ENCODE results near the gene XPR1. TPM values are rescaled to one million over a fixed set of nuclear protein-coding genes. Genes with fewer than 3 reads are reported as not detected.

The XPR1 gene
- total RNA-seq, 1 experiment from 2014 or later: 19.9 TPM

DNA sequence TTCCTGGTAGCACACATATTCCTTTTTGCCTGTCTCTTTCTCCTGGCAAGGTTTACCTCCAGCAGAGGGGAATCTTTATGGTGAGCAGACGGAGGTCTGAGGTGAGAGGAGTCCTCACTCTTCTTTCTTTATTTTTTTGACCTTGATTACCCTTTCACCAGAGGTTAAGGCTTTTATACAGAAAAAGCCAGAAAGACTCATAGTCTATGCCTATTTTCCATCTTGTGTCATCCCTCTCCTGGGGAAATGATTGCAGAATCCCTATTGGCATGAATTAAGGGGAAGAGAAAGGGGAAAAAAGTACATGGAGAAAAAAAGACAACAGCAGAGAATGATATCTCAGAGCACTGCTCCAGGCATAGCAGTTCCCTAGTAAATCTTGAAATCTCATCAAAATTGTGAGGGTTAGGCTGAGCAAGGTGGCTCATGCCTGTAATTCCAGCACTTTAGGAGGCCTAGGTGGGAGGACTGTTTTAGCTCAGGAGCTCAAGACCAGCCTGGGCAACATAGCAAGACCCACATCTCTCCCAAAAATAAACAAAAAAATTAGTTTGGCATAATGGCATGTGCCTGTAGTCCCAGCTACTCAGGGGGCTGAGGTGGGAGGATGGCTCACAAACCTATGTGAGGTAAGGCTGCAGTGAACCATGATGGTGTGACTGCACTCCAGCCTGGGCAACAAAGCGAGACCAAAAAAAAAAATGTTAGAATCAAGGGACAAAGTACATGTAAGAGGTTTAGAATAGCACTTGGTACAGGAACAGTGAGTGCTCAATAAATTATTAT, 1.2 kb upstream of the XPR1 start:
- no peak for DNase-seq (ENCODE audit: low read depth, low spot score)
- no peak for ATAC-seq
- H3K4me1 ChIP-seq (ENCODE audit: control insufficient read depth in 1 of 2, insufficient read depth in 2 of 2, low read length in 2 of 2): peaks cover 10 to 17% of the 10 kb centered on the region in 2 experiments; a peak in 3 of 4 replicates
- no peaks in the 10 kb centered on the region for H3K27me3 ChIP-seq (ENCODE audit: insufficient read depth, low read length)
- intact Hi-C loops (cut with micrococcal nuclease): loop anchor here (5.0 to 10.0 kb wide), 3 partner anchors 98 to 534 kb away; no protein-coding TSS in a partner anchor
- H3K9ac ChIP-seq (ENCODE audit: low read length): no peak overlapping the region
- no peak overlapping the region for H3K27ac ChIP-seq (ENCODE audit: low read depth, low read length)
- TF ChIP-seq ZFX (IDR thresholded peaks at IDR 0.05) (no peak), SIN3A (IDR thresholded peaks at IDR 0.05; ENCODE audit: low read depth) (no peak), POLR2AphosphoS5 (IDR thresholded peaks at IDR 0.05; ENCODE audit: low read depth, low read length) (no peak), RAD21 (IDR thresholded peaks at IDR 0.05; ENCODE audit: low read depth) (no peak)
- TF ChIP-seq, protein P1, sequence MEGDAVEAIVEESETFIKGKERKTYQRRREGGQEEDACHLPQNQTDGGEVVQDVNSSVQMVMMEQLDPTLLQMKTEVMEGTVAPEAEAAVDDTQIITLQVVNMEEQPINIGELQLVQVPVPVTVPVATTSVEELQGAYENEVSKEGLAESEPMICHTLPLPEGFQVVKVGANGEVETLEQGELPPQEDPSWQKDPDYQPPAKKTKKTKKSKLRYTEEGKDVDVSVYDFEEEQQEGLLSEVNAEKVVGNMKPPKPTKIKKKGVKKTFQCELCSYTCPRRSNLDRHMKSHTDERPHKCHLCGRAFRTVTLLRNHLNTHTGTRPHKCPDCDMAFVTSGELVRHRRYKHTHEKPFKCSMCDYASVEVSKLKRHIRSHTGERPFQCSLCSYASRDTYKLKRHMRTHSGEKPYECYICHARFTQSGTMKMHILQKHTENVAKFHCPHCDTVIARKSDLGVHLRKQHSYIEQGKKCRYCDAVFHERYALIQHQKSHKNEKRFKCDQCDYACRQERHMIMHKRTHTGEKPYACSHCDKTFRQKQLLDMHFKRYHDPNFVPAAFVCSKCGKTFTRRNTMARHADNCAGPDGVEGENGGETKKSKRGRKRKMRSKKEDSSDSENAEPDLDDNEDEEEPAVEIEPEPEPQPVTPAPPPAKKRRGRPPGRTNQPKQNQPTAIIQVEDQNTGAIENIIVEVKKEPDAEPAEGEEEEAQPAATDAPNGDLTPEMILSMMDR (IDR thresholded peaks at IDR 0.05 in 2 of 3, conservative IDR thresholded peaks at IDR 0.05 in 1 of 3; ENCODE audit: borderline replicate concordance in 1 of 3, insufficient read depth in 1 of 3, low read depth in 2 of 3, low read length in 2 of 3): no peak
- TF ChIP-seq, protein P2, sequence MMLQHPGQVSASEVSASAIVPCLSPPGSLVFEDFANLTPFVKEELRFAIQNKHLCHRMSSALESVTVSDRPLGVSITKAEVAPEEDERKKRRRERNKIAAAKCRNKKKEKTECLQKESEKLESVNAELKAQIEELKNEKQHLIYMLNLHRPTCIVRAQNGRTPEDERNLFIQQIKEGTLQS (IDR thresholded peaks at IDR 0.05): no peak
- TF ChIP-seq, protein P3, sequence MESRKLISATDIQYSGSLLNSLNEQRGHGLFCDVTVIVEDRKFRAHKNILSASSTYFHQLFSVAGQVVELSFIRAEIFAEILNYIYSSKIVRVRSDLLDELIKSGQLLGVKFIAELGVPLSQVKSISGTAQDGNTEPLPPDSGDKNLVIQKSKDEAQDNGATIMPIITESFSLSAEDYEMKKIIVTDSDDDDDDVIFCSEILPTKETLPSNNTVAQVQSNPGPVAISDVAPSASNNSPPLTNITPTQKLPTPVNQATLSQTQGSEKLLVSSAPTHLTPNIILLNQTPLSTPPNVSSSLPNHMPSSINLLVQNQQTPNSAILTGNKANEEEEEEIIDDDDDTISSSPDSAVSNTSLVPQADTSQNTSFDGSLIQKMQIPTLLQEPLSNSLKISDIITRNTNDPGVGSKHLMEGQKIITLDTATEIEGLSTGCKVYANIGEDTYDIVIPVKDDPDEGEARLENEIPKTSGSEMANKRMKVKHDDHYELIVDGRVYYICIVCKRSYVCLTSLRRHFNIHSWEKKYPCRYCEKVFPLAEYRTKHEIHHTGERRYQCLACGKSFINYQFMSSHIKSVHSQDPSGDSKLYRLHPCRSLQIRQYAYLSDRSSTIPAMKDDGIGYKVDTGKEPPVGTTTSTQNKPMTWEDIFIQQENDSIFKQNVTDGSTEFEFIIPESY (IDR thresholded peaks at IDR 0.05; ENCODE audit: extremely low read depth, insufficient replicate concordance, low read length): no peak
- no peaks in the 10 kb centered on the region for H3K9me3 ChIP-seq (ENCODE audit: control insufficient read depth in 1 of 2, insufficient read depth in 1 of 2, low read depth in 1 of 2, low read length in 2 of 2)
- no peaks in the 10 kb centered on the region for H4K20me1 ChIP-seq (ENCODE audit: insufficient read depth)
- no peak overlapping the region for H2AFZ ChIP-seq (ENCODE audit: low read depth, low read length, poor library complexity, severe bottlenecking)
- no TSS peak for BruUV-seq (replicated peaks)
- H3K4me2 ChIP-seq (ENCODE audit: low read length): no peak overlapping the region
- H3K36me3 ChIP-seq (ENCODE audit: control insufficient read depth in 1 of 2, insufficient read depth in 2 of 2, low read length in 2 of 2): no peaks in the 10 kb centered on the region
- CTCF ChIA-PET: no interaction called here
- no peak overlapping the region for H3K4me3 ChIP-seq (replicated peaks in 1 of 2; ENCODE audit: low read depth in 1 of 2, low read length in 2 of 2)
- peaks cover 30% of the 10 kb centered on the region for H3K79me2 ChIP-seq (ENCODE audit: insufficient read depth, low read length)
- H3K9me2 ChIP-seq (ENCODE audit: insufficient read depth): no peaks in the 10 kb centered on the region
- POLR2A ChIA-PET: no interaction called here
- RAD21 ChIA-PET (ENCODE audit: low non-redundant PET in 1 of 2, low total read pairs in 2 of 2, uncharacterized antibody in 2 of 2, unreplicated experiment in 2 of 2): interaction anchor here in 1 of 2 experiments (0.6 kb wide), 1 partner anchor 387 kb away, joined by 3 read pairs; no protein-coding TSS in a partner anchor

Measured in HCT116 (cell line).